ENCODE results near the gene FOXP1. TPM values are rescaled to one million over a fixed set of nuclear protein-coding genes. Genes with fewer than 3 reads are reported as not detected.

Gene FOXP1
- total RNA-seq, 1 donor from 2014 or later, result 41.2 TPM

- Histone ChIP-seq H3K4me3 (no peak overlapping the region), H3K27me3 (ENCODE audit: low read depth) (no peaks in the 10 kb centered on the region), H3K4me1 (peaks cover 39% of the 10 kb centered on the region), H3K27ac (replicated peaks) (peak overlapping the region; percentile 17), H3K36me3 (no peaks in the 10 kb centered on the region), H3K9me3 (replicated peaks) (no peaks in the 10 kb centered on the region)
- TF ChIP-seq, protein P1, sequence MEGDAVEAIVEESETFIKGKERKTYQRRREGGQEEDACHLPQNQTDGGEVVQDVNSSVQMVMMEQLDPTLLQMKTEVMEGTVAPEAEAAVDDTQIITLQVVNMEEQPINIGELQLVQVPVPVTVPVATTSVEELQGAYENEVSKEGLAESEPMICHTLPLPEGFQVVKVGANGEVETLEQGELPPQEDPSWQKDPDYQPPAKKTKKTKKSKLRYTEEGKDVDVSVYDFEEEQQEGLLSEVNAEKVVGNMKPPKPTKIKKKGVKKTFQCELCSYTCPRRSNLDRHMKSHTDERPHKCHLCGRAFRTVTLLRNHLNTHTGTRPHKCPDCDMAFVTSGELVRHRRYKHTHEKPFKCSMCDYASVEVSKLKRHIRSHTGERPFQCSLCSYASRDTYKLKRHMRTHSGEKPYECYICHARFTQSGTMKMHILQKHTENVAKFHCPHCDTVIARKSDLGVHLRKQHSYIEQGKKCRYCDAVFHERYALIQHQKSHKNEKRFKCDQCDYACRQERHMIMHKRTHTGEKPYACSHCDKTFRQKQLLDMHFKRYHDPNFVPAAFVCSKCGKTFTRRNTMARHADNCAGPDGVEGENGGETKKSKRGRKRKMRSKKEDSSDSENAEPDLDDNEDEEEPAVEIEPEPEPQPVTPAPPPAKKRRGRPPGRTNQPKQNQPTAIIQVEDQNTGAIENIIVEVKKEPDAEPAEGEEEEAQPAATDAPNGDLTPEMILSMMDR (IDR thresholded peaks at IDR 0.05; ENCODE audit: borderline replicate concordance), result no peak
- DNase-seq, result no peak
- intact Hi-C loops (cut with micrococcal nuclease), result no loop called here
Observed at GRCh38 chr3:71187715-71188114, 395.8 kb downstream of the FOXP1 start.

- DNase-seq, result no peak
- TF ChIP-seq, protein P1 (IDR thresholded peaks at IDR 0.05; ENCODE audit: borderline replicate concordance), result no peak
- H3K36me3 ChIP-seq, result no peaks in the 10 kb centered on the region
- no peak overlapping the region for H3K4me3 ChIP-seq
- intact Hi-C loops (cut with micrococcal nuclease), result no loop called here
- no peaks in the 10 kb centered on the region for H3K9me3 ChIP-seq (replicated peaks)
- no peak overlapping the region for H3K27ac ChIP-seq (replicated peaks)
- H3K4me1 ChIP-seq, result peaks cover 38% of the 10 kb centered on the region
- H3K27me3 ChIP-seq (ENCODE audit: low read depth), result no peaks in the 10 kb centered on the region
Observed at GRCh38 chr3:71186801-71187200, 396.7 kb downstream of the FOXP1 start.

- DNase-seq, result no peak
- Histone ChIP-seq H3K36me3 (no peaks in the 10 kb centered on the region), H3K4me3 (no peak overlapping the region), H3K27me3 (ENCODE audit: low read depth) (no peaks in the 10 kb centered on the region), H3K4me1 (peaks cover 29% of the 10 kb centered on the region), H3K9me3 (replicated peaks) (no peaks in the 10 kb centered on the region), H3K27ac (replicated peaks) (no peak overlapping the region)
- TF ChIP-seq, protein P1 (IDR thresholded peaks at IDR 0.05; ENCODE audit: borderline replicate concordance), result no peak
- intact Hi-C loops (cut with micrococcal nuclease), result no loop called here
Observed at GRCh38 chr3:71185733-71186455, 397.6 kb downstream of the FOXP1 start.

GRCh38 chr3:71184252-71184651, 399.3 kb downstream of the FOXP1 start:
- Histone ChIP-seq H3K27me3 (ENCODE audit: low read depth) (no peaks in the 10 kb centered on the region), H3K9me3 (replicated peaks) (no peaks in the 10 kb centered on the region), H3K27ac (replicated peaks) (no peak overlapping the region), H3K4me1 (peaks cover 20% of the 10 kb centered on the region), H3K4me3 (no peak overlapping the region), H3K36me3 (no peaks in the 10 kb centered on the region)
- TF ChIP-seq, protein P1 (IDR thresholded peaks at IDR 0.05; ENCODE audit: borderline replicate concordance), result no peak
- no peak for DNase-seq
- intact Hi-C loops (cut with micrococcal nuclease), result no loop called here

DNA sequence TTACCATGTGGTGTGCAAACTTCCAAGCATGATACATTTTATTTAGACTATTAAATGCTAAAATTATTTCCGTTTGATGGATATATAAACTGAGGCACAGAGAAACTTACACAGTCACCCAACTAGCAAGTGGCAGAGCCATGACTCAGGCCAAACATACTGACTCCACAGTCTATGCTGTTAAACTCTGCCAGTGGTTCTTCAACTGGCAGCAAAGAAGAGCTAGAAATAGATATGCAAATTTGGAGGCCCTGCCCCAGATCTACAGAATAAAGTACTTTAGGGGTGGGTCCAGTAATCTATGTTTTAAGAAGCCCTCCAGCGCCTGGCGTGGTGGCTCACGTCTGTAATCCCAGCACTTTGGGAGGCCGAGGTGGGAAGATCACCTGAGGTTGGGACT, 400.0 kb downstream of the FOXP1 start:
- Histone ChIP-seq H3K27ac (replicated peaks) (no peak overlapping the region), H3K4me1 (peaks cover 17% of the 10 kb centered on the region), H3K27me3 (ENCODE audit: low read depth) (no peaks in the 10 kb centered on the region), H3K36me3 (no peaks in the 10 kb centered on the region), H3K9me3 (replicated peaks) (no peaks in the 10 kb centered on the region), H3K4me3 (no peak overlapping the region)
- no peak for DNase-seq
- TF ChIP-seq, protein P1 (IDR thresholded peaks at IDR 0.05; ENCODE audit: borderline replicate concordance), result no peak
- intact Hi-C loops (cut with micrococcal nuclease), result no loop called here
